Measurements from ENCODE around the gene CDK4.

DNA sequence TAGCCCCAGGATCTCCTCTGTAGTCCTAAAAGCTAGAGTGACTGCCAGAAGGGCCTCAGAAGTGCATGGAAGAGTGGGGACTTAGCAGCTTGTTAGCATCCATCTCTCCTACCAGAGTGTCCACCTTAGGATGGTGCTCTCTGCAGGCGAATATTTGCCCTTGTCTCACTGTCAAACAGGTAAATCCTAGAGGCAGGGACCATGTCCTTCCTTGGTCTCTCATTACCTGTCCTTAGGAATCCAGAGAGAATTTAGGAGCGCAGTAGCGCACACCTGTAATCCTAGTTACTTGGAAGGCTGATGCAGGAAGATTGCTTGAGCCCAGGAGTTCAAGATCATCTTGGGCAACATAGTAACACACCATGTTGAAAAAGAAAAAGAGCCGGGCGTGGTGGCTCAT is 35.0 kb downstream of the CDK4 start:
- TF ChIP-seq, protein P1, sequence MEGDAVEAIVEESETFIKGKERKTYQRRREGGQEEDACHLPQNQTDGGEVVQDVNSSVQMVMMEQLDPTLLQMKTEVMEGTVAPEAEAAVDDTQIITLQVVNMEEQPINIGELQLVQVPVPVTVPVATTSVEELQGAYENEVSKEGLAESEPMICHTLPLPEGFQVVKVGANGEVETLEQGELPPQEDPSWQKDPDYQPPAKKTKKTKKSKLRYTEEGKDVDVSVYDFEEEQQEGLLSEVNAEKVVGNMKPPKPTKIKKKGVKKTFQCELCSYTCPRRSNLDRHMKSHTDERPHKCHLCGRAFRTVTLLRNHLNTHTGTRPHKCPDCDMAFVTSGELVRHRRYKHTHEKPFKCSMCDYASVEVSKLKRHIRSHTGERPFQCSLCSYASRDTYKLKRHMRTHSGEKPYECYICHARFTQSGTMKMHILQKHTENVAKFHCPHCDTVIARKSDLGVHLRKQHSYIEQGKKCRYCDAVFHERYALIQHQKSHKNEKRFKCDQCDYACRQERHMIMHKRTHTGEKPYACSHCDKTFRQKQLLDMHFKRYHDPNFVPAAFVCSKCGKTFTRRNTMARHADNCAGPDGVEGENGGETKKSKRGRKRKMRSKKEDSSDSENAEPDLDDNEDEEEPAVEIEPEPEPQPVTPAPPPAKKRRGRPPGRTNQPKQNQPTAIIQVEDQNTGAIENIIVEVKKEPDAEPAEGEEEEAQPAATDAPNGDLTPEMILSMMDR (IDR thresholded peaks at IDR 0.05; ENCODE audit: low read length) = no peak
- TF ChIP-seq EZH2 (optimal IDR thresholded peaks at IDR 0.05; ENCODE audit: low read depth, low read length) = no peak
